ENCODE measurements around the gene LRRC38.
A peak's percentile ranks its signal among the peaks of the same experiment; 100 is the strongest.
"Not testable (repeated sequence)": the region's sequence is repeated elsewhere in the genome, so short reads cannot be mapped to it uniquely, and the experiment has no call there.

The LRRC38 gene

DNA sequence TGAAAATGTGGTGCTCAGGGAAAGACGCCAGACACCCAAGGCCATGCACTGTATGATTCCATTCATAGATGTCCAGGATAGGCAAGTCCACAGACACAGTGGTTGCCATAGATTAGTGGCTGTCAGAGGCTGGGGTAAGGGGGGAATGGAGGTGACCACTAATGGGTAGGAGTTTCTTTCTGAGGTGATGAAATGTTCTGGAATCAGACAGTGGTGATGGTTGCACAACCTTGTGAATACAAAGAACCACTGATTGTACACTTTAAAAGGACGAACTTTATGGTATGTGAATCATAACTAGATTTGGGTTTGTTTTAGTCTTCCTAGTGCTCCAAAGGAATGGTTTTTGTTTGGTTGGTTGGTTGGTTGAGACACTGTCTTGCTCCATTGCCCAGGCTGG, 51.8 kb downstream of the LRRC38 start:
- DNase-seq (ENCODE audit: low spot score), result peak; percentile 33

GRCh38 chr1:13456904-13457532, 56.8 kb downstream of the LRRC38 start:
- no peak for DNase-seq (ENCODE audit: low spot score)

GRCh38 chr1:13451399-13451965, 62.3 kb downstream of the LRRC38 start:
- DNase-seq (ENCODE audit: low spot score), result no peak

DNA sequence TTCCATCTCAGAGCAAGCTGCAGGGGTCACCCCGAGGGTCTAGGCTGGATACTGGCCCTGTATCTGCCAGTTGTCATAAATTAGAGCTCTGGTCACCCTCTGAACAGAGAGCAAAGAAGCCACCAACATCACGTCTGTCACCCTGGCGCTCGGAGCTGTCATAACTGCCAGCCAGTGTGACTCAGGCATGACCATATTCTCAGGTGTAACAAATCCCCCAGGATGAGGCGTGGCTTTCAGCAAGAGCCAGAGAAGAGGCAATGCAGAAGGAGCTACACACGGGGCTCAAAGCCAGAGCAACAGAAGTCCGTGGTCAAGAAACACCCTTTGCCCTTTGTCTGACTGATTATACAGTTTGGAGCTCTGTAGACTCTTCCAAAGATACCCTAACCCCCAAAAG, 63.6 kb downstream of the LRRC38 start:
- DNase-seq (ENCODE audit: low spot score), result peak; percentile 56

DNA sequence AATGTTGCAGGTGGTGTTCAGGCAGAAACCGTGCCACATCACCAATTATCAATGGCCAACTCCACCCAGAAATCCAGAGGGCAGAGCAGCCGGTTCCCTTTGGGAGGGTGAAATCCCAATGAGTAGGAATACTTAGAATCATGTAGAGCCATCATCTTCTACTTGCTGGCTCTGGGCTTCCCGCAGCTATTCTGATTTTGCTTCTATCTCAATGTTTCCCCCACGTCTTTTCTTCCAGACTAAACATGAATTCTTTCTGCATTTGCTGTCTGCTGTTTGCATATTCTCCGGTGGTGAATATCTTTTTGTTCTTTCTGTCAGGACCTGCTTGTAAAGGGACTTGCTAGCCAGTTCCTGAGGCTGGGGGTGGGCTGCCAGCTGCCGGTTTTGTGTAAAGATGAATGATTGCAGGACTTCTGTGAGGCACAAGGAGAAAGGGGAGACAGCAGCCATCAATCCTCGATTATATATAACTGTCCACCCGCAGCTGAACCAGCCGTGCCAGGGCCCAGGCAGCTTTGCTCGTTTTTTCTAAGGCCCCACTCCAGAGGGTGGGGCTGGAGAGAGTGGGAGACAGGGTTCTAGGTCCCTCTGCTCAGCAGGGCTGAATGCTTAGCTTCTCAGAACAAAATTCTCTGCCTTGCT, 70.3 kb downstream of the LRRC38 start:
- no peak for DNase-seq (ENCODE audit: low spot score)

DNA sequence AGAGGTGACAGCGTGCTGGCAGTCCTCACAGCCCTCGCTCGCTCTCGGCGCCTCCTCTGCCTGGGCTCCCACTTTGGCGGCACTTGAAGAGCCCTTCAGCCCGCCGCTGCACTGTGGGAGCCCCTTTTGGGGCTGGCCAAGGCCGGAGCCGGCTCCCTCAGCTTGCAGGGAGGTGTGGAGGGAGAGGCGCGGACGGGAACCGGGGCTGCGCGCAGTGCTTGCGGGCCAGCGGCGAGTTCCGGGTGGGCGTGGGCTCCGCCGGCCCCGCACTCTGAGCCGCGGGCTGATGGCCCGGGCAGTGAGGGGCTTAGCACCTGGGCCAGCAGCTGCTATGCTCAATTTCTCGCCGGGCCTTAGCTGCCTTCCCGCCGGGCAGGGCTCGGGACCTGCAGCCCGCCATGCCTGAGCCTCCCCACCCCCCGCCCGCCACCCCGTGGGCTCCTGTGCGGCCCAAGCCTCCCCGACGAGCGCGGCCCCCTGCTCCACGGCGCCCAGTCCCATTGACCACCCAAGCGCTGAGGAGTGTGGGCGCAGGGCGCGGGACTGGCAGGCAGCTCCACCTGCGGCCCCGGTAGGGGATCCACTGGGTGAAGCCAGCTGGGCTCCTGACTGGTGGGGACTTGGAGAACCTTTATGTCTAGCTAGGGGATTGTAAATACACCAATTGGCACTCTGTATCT, 74.6 kb downstream of the LRRC38 start:
- not testable (repeated sequence) for DNase-seq (ENCODE audit: low spot score)

GRCh38 chr1:13435458-13435857, 78.3 kb downstream of the LRRC38 start:
- no peak for DNase-seq (ENCODE audit: low spot score)

DNA sequence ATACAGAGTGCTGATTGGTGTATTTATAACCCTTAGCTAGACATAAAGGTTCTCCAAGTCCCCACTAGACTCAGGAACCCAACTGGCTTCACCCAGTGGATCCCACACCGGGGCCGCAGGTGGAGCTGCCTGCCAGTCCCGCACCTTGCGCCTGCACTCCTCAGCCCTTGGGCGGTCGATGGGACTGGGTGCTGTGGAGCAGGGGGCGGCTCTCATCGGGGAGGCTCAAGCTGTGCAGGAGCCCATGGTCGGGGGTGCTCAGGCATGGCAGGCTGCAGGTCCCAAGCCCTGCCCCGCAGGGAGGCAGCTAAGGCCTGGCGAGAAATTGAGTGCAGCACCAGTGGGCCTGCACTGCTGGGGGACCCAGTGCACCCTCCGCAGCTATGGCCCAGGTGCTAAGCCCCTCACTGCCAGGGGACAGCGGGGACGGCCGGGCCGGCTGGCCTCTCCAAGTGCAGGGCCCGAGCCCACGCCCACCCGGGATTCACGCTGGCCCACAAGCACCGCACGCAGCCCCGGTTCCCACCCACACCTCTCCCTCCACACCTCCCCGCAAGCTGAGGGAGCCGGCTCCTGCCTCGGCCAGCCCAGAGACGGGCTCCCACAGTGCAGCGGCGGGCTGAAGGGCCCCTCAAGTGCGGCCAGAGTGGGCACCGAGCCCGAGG, 80.0 kb downstream of the LRRC38 start:
- DNase-seq (ENCODE audit: low spot score), result not testable (repeated sequence)

DNA sequence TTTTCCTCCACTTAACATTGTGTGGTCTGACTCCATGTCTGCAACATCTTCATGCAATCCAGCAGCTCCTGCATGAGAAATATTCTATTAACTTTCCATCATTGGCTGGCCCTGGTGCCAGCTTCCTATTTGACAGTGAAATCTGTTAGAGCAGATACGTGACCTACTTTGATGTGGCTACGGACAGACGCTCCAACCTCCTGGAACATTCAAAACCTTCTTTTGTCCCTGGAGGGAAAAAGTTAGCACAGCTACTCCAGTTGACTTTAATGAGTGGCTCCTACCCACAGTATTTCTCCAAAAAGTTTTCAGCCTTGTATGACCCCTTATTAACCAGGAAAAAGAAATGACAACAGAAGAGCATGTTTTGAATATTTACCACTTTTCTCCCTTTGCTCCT, 81.6 kb downstream of the LRRC38 start:
- peak; percentile 38 for DNase-seq (ENCODE audit: low spot score)

- DNase-seq (ENCODE audit: low spot score), result no peak
Measured at GRCh38 chr1:13430495-13430894, 83.3 kb downstream of the LRRC38 start.
